Jurkat, Clone E6-1 (cell line): ENCODE measurements around the gene EXT2.

Experiments
- DNase-seq: peaks from one replicate; pipeline ENCODE4 v3.0.0-alpha.2; 2011; ENCODE audit warnings: low read depth, low spot score
- H3K4me3 ChIP-seq: 2 replicates; pipeline ENCODE4 v1.5.1; 2011; ENCODE audit warnings: mild to moderate bottlenecking, low read length, control low read depth, moderate library complexity

The EXT2 gene

DNA sequence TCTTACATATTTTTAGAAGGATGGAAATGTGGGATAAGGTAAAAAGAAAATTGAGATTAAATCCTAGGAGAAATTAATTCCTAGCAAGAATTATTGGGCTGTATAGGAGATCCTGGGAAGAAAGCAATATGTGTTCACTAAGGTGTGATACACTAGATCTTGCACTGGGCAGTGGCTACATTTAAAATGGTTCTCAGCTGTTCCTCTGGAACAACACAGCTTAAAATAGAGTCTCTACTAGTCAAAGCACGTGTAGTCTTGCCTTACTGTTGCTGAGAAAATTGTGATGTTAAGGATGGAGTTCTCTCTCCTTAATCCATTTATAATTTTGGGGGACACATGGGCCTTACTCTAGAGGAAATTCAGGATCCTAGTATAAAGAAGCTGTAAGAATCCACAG, 54.9 kb downstream of the EXT2 start:
- no peak for DNase-seq
- H3K4me3 ChIP-seq, result no peak overlapping the region

DNA sequence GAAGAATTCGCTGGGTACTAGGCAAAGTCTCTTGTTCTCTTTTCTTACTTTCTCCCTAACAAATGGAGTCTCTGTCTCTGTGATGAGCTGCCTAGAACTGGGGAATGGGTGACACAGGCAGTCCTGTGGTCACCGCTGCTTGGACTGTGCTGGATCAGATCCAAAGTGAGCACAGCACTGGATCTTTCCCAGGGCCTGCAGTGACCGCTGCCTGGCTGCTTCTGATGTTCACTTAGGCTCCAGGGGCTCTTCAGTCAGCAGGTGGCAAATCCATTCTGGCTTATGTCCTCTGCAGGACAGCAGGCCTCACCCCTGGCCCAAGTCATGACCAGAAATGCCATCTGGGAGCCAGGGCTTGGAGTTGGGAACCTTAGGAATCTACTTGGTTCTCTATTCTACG, 61.5 kb downstream of the EXT2 start:
- H3K4me3 ChIP-seq, result no peak overlapping the region
- DNase-seq, result no peak

- DNase-seq, result no peak
- H3K4me3 ChIP-seq, result no peak overlapping the region
These were observed 62.9 kb downstream of the EXT2 start for GRCh38 chr11:44158384-44158783.

- no peak overlapping the region for H3K4me3 ChIP-seq
- no peak for DNase-seq
These were observed 64.6 kb downstream of the EXT2 start for GRCh38 chr11:44159848-44160721.

GRCh38 chr11:44162004-44162403, 66.5 kb downstream of the EXT2 start:
- no peak for DNase-seq
- H3K4me3 ChIP-seq, result no peak overlapping the region

- no peak for DNase-seq
- no peak overlapping the region for H3K4me3 ChIP-seq
These were observed 67.2 kb downstream of the EXT2 start for GRCh38 chr11:44162662-44163061.

- DNase-seq, result no peak
- H3K4me3 ChIP-seq, result no peak overlapping the region
These were observed 70.0 kb downstream of the EXT2 start for GRCh38 chr11:44165432-44165831.

DNA sequence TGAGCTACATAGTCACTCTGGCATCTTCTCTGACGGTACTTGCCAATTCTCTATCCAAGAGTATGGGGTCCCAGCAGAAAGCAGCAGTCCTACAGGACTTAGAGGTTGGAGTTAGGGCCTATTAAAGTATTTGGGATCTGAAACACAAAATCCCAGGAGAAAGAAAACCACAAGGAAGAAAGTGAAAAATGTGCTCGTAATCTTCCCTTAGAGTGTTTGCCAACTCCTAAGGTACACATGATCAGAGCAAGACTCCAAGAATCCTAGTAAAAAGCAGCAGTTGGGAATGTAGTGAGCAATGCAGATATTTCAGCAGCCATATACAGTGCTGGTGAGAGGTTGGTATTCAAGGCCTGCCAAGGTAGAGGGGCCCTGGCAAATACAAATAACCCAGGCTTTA, 71.6 kb downstream of the EXT2 start:
- DNase-seq, result no peak
- no peak overlapping the region for H3K4me3 ChIP-seq

- no peak overlapping the region for H3K4me3 ChIP-seq
- no peak for DNase-seq
These were observed 76.0 kb downstream of the EXT2 start for GRCh38 chr11:44171518-44171917.

GRCh38 chr11:44172966-44173365, 77.5 kb downstream of the EXT2 start:
- no peak overlapping the region for H3K4me3 ChIP-seq
- no peak for DNase-seq

GRCh38 chr11:44174842-44175241, 79.4 kb downstream of the EXT2 start:
- no peak for DNase-seq
- no peak overlapping the region for H3K4me3 ChIP-seq

- no peak for DNase-seq
- no peak overlapping the region for H3K4me3 ChIP-seq
These were observed 81.2 kb downstream of the EXT2 start for GRCh38 chr11:44176546-44177213.

- no peak for DNase-seq
- no peak overlapping the region for H3K4me3 ChIP-seq
These were observed 82.4 kb downstream of the EXT2 start for GRCh38 chr11:44177905-44178304.

DNA sequence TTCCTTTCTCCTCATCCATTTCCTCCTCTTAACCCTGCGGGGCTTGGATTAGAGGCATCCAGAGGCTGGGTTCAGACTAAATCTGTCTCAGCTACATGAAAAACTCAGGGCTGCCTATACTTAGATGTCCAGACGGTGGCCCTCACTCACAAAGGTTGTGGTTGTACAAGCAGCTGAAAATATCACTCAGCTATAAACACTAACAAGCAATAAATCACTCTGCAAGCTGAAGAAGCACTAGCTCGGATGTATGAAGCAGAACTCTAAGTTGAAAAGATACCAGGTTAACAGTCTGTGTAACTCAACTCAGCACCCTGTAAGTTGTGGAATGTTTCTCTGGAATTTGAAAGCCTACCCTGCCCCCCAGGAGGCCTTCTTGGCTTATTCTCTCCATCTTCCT, 82.9 kb downstream of the EXT2 start:
- no peak overlapping the region for H3K4me3 ChIP-seq
- no peak for DNase-seq

DNA sequence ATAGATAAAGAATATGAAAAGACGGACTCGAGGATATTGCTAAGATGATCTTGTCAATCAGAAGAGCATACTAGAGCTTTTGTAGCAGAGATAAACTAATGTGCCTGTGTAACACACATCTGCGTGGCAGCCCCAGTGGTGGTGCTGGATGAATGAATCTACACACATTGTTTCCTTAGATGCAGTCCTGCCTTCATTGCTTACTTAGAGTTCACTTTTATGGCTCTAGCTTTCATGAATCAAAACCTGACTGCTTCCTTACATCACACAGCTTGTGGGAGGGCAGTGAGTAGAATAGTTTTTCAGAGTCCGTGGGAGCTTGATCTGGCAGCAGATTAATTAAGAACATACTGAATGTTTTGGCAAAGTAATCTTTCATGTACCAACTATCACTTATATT, 83.7 kb downstream of the EXT2 start:
- DNase-seq, result no peak
- no peak overlapping the region for H3K4me3 ChIP-seq

DNA sequence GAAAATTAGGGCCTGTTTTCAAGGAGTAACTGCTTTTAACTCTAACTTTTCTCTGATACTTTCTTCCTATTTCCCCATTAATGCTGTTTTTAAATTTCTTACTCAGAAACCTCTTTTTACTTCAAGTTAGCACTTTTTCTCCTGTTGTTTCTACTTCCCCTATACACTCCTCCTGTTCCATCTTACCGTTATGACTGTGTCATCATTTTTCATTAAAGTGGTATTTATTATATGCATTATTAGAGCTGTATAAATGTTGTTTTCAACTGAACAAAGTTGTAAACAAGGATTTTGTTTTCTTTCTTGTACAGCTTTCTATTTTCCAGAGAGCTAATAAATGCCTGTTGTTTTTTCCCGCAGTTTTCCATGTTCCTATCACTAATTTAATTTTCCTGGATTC, 84.6 kb downstream of the EXT2 start:
- DNase-seq, result no peak
- no peak overlapping the region for H3K4me3 ChIP-seq

GRCh38 chr11:44185522-44185921, 90.0 kb downstream of the EXT2 start:
- no peak for DNase-seq
- no peak overlapping the region for H3K4me3 ChIP-seq

GRCh38 chr11:44186321-44186930, 90.9 kb downstream of the EXT2 start:
- no peak for DNase-seq
- H3K4me3 ChIP-seq, result no peak overlapping the region

DNA sequence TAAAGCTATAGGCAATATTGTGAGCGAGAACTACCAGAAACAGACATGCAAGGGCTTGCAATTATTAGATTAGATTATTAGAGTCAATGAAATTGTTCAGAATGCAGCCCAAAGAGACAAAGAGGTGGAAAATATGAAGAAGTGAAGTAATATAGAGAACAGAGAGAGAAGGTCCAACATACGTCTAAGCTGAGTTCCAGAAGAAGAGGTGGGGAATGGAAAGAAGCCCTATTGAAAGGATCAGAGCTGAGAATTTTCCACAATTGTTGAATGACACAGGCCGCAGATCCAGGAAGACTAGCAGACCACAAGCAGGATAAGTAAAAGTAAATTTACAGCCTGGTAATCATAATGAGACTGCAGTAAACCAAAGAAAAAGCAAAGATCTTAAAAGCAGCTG, 93.2 kb downstream of the EXT2 start:
- H3K4me3 ChIP-seq, result no peak overlapping the region
- no peak for DNase-seq
